HepG2 (cell line): ENCODE data around the gene FNDC8. TPM values are rescaled to one million over a fixed set of nuclear protein-coding genes. Genes with fewer than 3 reads are reported as not detected.
A peak's percentile ranks its signal among the peaks of the same experiment; 100 is the strongest.

Source experiments
- BRD4 ChIP-seq: sonication (generic); formaldehyde crosslinking; IDR thresholded peaks from 2 replicates; pipeline ENCODE4 v1.4.0; 2020; ENCODE audit warnings: missing genetic modification reagents
- ERF ChIP-seq: IDR thresholded peaks from 2 replicates; pipeline ENCODE4 v1.6.1; 2018; ENCODE audit warnings: missing biosample characterization, missing genetic modification reagents
- GPN1 ChIP-seq: sonication (generic); formaldehyde crosslinking; IDR thresholded peaks from 2 replicates; pipeline ENCODE4 v1.5.1; 2020; ENCODE audit warnings: missing genetic modification reagents, borderline replicate concordance
- KAT8 ChIP-seq: IDR thresholded peaks from 2 replicates; pipeline ENCODE4 v1.6.1; 2016; ENCODE audit warnings: missing genetic modification reagents, missing compliant biosample characterization
- NCOR1 ChIP-seq: fragments of 200-600 bp; sonication (generic); IDR thresholded peaks from 2 replicates; pipeline ENCODE4 v1.7.0; 2017; ENCODE audit warnings: antibody characterized with exemption, low read length, borderline replicate concordance
- PATZ1 ChIP-seq: sonication (generic); formaldehyde crosslinking; IDR thresholded peaks from 2 replicates; pipeline ENCODE4 v1.4.0; 2020; ENCODE audit warnings: missing genetic modification reagents
- PAXIP1 ChIP-seq: sonication (generic); formaldehyde crosslinking; conservative IDR thresholded peaks from 2 replicates; pipeline ENCODE4 v1.4.0; 2020; ENCODE audit warnings: mild to moderate bottlenecking, missing genetic modification reagents, moderate library complexity
- PHF21A ChIP-seq: sonication (generic); formaldehyde crosslinking; IDR thresholded peaks from 2 replicates; pipeline ENCODE4 v1.5.0; 2020; ENCODE audit warnings: mild to moderate bottlenecking, missing genetic modification reagents
- RARA ChIP-seq: IDR thresholded peaks from 2 replicates; pipeline ENCODE4 v1.6.1; 2016; ENCODE audit warnings: missing genetic modification reagents, missing compliant biosample characterization
- SOX13 ChIP-seq, 3 experiments: fragments of 450-650 bp in 1 of 3; sonication (generic) in 1 of 3; formaldehyde crosslinking in 1 of 3; IDR thresholded peaks in 2 of 3; conservative IDR thresholded peaks in 1 of 3; 2 replicates each; pipeline versions ENCODE4 v1.5.0 to v1.6.1; 2016 to 2020; ENCODE audit warnings: antibody characterized with exemption in 1 of 3, mild to moderate bottlenecking in 1 of 3, missing compliant biosample characterization in 1 of 3, missing genetic modification reagents in 1 of 3, moderate library complexity in 1 of 3
- SP5 ChIP-seq: IDR thresholded peaks from 2 replicates; pipeline ENCODE4 v1.6.1; 2016; ENCODE audit warnings: low read depth, borderline replicate concordance
- U2AF2 ChIP-seq: fragments of 200-400 bp; formaldehyde crosslinking; IDR thresholded peaks from 2 replicates; pipeline ENCODE4 v1.6.1; 2017; ENCODE audit warnings: low read depth, mild to moderate bottlenecking, low read length
- ZNF292 ChIP-seq: sonication (generic); formaldehyde crosslinking; IDR thresholded peaks from 2 replicates; pipeline ENCODE4 v1.8.1; 2022; ENCODE audit warnings: mild to moderate bottlenecking, low read depth, missing genetic modification reagents, borderline replicate concordance
- ZNF343 ChIP-seq: sonication (generic); formaldehyde crosslinking; IDR thresholded peaks from 2 replicates; pipeline ENCODE4 v1.4.0; 2020; ENCODE audit warnings: mild to moderate bottlenecking, missing genetic modification reagents
- ZNF670 ChIP-seq: sonication (generic); formaldehyde crosslinking; IDR thresholded peaks from 2 replicates; pipeline ENCODE4 v1.8.0; 2022; ENCODE audit warnings: mild to moderate bottlenecking, missing genetic modification reagents, borderline replicate concordance
- ZNF770 ChIP-seq: sonication (generic); formaldehyde crosslinking; IDR thresholded peaks from 2 replicates; pipeline ENCODE4 v1.5.0; 2020; ENCODE audit warnings: mild to moderate bottlenecking, missing genetic modification reagents
- ZNF816 ChIP-seq: sonication (generic); formaldehyde crosslinking; IDR thresholded peaks from 2 replicates; pipeline ENCODE4 v1.8.0; 2022; ENCODE audit warnings: missing genetic modification reagents, mild to moderate bottlenecking, borderline replicate concordance
- ZZZ3 ChIP-seq: sonication (generic); formaldehyde crosslinking; IDR thresholded peaks from 2 replicates; pipeline ENCODE4 v1.4.0; 2020; ENCODE audit warnings: missing genetic modification reagents, mild to moderate bottlenecking, borderline replicate concordance
- polyA plus RNA-seq, 8 experiments: library from polyadenylated mRNA; depleted of rRNA in 3 of 8; stranded (reverse) in 7 of 8; unstranded in 1 of 8; fragments of >200 nt; fragmentation: Illumina TruSeq in 4 of 8; extraction: Trizol in 4 of 8; gene quantifications; 2 replicates each; pipeline versions ENCODE4 v1.2.1 to v1.2.3, GENCODE V29; 2011 to 2016; ENCODE audit warnings: low read depth in 4 of 8, missing spikeins in 1 of 8, mixed read lengths in 1 of 8; ENCODE audit not compliant: insufficient read depth in 1 of 8
- total RNA-seq, 5 experiments: library from RNA; depleted of rRNA; stranded (reverse); fragments of >200 nt; fragmentation: Illumina TruSeq; extraction: Trizol; gene quantifications; 2 replicates each; pipeline ENCODE4 v1.2.3, GENCODE V29; 2016; ENCODE audit warnings: low read depth in 1 of 5
- TF ChIP-seq, protein P1 (sequence below): sonication (generic); formaldehyde crosslinking; conservative IDR thresholded peaks from 2 replicates; pipeline ENCODE4 v1.4.0; 2020; ENCODE audit warnings: missing genetic modification reagents

Gene FNDC8
- total and polyA plus RNA-seq, 2 of the 13 experiments (the other 11 are each of a cell fraction or from before 2014, with no cell fraction given), result not detected

- no peak for TF ChIP-seq SP5 (CRISPR knock-in tag)
- peak; percentile 55 for TF ChIP-seq RARA (CRISPR knock-in tag)
- no peak for TF ChIP-seq BRD4
- TF ChIP-seq ZNF292, result no peak; the same call in 1 of the 2 replicates
- 0 out of 2 replicates have a peak, but pooled peaks have one; percentile 4 for TF ChIP-seq KAT8 (CRISPR knock-in tag)
- peak; percentile 31; the same call in 1 of the 2 replicates for TF ChIP-seq ERF (CRISPR knock-in tag)
- TF ChIP-seq PATZ1 (CRISPR knock-in tag), result peak; percentile 30; the same call in 1 of the 2 replicates
- 0 out of 2 replicates have a peak, but pooled peaks have one; percentile 26 for TF ChIP-seq PHF21A (CRISPR knock-in tag)
- no peak for TF ChIP-seq NCOR1
- TF ChIP-seq ZNF670 (CRISPR knock-in tag), result no peak
- no peak for TF ChIP-seq ZNF770 (CRISPR knock-in tag)
- TF ChIP-seq ZZZ3 (CRISPR knock-in tag), result no peak
- no peak for TF ChIP-seq SOX13 (IDR thresholded peaks at IDR 0.05)
- TF ChIP-seq SOX13 (CRISPR knock-in tag; conservative IDR thresholded peaks at IDR 0.05 in 1 of 2, IDR thresholded peaks at IDR 0.05 in 1 of 2), result peak in 1 of 2 experiments; percentile 21; a peak in 1 of 4 replicates
- TF ChIP-seq, protein P1, sequence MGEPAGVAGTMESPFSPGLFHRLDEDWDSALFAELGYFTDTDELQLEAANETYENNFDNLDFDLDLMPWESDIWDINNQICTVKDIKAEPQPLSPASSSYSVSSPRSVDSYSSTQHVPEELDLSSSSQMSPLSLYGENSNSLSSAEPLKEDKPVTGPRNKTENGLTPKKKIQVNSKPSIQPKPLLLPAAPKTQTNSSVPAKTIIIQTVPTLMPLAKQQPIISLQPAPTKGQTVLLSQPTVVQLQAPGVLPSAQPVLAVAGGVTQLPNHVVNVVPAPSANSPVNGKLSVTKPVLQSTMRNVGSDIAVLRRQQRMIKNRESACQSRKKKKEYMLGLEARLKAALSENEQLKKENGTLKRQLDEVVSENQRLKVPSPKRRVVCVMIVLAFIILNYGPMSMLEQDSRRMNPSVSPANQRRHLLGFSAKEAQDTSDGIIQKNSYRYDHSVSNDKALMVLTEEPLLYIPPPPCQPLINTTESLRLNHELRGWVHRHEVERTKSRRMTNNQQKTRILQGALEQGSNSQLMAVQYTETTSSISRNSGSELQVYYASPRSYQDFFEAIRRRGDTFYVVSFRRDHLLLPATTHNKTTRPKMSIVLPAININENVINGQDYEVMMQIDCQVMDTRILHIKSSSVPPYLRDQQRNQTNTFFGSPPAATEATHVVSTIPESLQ, result no peak
- TF ChIP-seq GPN1 (CRISPR knock-in tag), result no peak
- 0 out of 2 replicates have a peak, but pooled peaks have one; percentile 50 for TF ChIP-seq ZNF816 (CRISPR knock-in tag)
- TF ChIP-seq U2AF2, result no peak
- TF ChIP-seq ZNF343 (CRISPR knock-in tag), result no peak
- TF ChIP-seq PAXIP1 (CRISPR knock-in tag), result 0 out of 2 replicates have a peak, but pooled peaks have one; percentile 38
Observed at GRCh38 chr17:35087731-35088355, 33.6 kb upstream of the FNDC8 start (continued).
